RWPE1 (cell line): ENCODE data around the gene PLEKHG4B.
A peak's percentile ranks its signal among the peaks of the same experiment; 100 is the strongest.

Experiments used
- CTCF ChIA-PET: fragments of 350-600 bp; sonication (Branson Sonifier 250); formaldehyde crosslinking; extraction: SDS; loops from one replicate; lab custom pipeline; 2021; lab: Yijun Ruan, JAX
- POLR2A ChIA-PET: fragments of 400-600 bp; formaldehyde crosslinking; extraction: SDS; loops from one replicate; lab custom pipeline; 2020; ENCODE audit warnings: antibody characterized with exemption; ENCODE audit not compliant: low non-redundant PET; lab: Yijun Ruan, JAX
- DNase-seq: peaks from one replicate; pipeline ENCODE4 v3.0.0; 2012; ENCODE audit warnings: low spot score
- H3K27ac ChIP-seq: fragments of 450-650 bp; 2 replicates; pipeline ENCODE4 v1.5.1; 2017
- TF ChIP-seq, protein P1 (sequence below): fragments of 450-650 bp; conservative IDR thresholded peaks from 2 replicates; pipeline ENCODE4 v1.5.1; 2017; ENCODE audit warnings: low read depth, mild to moderate bottlenecking

PLEKHG4B gene

DNA sequence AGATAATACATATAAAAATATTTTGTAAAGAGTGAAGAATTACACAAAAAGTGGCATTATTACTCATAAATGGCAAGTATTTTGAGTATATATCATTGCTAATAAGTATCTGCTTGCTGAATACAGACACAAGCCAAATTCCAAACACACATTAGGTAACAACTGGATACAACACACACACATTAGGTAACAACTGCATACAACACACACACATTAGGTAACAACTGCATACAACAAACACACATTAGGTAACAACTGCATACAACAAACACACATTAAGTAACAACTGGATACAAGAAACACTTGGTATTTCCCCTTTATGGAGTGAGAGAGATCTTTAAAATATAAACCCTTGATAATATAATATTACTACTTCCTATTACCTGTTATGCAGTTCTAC, 112.5 kb downstream of the PLEKHG4B start:
- TF ChIP-seq, protein P1, sequence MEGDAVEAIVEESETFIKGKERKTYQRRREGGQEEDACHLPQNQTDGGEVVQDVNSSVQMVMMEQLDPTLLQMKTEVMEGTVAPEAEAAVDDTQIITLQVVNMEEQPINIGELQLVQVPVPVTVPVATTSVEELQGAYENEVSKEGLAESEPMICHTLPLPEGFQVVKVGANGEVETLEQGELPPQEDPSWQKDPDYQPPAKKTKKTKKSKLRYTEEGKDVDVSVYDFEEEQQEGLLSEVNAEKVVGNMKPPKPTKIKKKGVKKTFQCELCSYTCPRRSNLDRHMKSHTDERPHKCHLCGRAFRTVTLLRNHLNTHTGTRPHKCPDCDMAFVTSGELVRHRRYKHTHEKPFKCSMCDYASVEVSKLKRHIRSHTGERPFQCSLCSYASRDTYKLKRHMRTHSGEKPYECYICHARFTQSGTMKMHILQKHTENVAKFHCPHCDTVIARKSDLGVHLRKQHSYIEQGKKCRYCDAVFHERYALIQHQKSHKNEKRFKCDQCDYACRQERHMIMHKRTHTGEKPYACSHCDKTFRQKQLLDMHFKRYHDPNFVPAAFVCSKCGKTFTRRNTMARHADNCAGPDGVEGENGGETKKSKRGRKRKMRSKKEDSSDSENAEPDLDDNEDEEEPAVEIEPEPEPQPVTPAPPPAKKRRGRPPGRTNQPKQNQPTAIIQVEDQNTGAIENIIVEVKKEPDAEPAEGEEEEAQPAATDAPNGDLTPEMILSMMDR, result no peak
- ChIA-PET CTCF (no interaction called here), POLR2A (no interaction called here)
- DNase-seq, result no peak
- H3K27ac ChIP-seq, result no peak overlapping the region

DNA sequence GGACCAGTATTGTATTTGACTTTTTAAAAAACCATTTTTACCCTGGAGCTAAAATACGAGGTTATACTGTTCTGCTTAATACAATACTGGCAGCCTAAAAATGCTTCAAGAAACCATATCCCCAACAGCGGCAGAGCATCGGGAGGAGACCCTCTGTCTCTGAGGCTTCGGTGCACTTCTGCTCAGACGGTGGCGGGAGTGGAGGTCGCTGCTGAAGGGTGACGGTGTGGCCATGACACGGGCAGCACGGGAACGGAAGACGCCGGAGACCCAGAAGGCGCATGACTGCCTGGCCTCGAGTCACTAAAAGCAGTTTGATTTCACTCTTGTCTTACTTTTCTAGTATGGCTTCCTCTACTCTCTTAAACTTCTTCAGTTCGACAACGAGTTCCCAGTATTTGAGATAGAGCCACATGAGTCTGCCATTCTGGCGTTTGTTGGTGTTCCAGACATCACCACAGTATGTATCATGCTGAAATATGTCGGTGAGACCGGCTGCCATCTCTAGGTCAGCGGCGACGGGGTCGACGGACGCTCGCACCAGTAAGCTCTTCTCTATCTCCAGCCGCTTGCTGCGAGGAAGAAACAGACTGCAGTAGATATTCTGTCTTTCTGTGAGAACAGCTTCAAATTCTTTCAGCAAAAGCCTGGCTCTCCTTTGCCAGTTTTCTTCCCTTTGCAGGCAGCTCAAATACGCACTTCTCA, 113.2 kb downstream of the PLEKHG4B start:
- POLR2A ChIA-PET, result no interaction called here
- TF ChIP-seq, protein P1, result no peak
- H3K27ac ChIP-seq, result peak overlapping the region; percentile 12; the same call in 1 of the 2 replicates
- CTCF ChIA-PET, result no interaction called here
- no peak for DNase-seq

DNA sequence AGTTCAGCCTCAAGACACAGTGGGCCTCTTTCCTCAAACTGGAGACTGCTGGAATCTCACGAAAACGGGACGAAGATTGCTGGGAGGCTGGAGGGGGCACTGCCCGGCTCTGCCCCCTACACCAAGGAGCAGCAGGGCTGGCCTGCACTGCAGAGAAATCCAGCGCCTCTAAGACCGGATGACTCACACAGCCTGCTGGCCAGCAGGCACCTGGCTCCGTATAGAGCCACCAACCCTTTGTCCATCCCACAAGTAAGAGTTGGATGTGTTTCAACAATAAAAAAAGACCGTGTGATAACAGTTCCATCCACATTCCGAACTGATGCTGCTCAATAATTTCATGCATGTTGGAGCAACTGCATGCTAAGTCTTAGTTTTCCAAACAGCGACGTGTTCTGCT, 114.4 kb downstream of the PLEKHG4B start:
- TF ChIP-seq, protein P1, result no peak
- DNase-seq, result no peak
- no peak overlapping the region for H3K27ac ChIP-seq
- CTCF ChIA-PET, result no interaction called here
- POLR2A ChIA-PET, result no interaction called here

DNA sequence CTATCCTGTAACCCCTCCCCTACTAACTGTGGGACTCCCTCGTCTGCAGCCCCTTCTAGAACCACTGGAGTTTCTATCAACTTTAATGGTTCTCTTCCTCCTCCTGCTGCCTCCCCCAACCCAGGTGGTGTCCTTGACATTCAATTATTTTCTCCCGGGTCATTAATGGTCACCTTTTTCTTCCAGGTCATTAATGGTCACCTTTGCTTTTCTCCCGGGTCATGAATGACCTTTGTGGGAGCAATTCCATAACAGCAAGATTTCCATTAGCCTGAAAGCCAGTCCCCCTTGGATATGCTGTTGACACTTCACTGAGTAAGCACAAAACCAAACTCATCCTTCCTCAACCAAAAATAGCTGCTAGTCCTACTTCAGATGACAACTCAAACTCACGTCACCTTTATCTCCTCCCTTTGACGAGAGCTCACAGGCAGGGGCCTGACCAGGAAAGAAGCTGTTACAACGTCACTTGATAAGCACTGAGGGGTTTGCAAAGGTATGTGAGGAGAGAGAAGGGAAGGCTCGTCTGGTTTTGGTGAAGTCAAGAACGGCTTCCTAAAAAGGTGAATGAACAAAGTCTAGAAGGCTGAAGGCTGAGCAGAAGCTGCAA, 115.1 kb downstream of the PLEKHG4B start:
- TF ChIP-seq, protein P1, result no peak
- DNase-seq, result no peak
- H3K27ac ChIP-seq, result no peak overlapping the region
- ChIA-PET POLR2A (no interaction called here), CTCF (no interaction called here)

DNA sequence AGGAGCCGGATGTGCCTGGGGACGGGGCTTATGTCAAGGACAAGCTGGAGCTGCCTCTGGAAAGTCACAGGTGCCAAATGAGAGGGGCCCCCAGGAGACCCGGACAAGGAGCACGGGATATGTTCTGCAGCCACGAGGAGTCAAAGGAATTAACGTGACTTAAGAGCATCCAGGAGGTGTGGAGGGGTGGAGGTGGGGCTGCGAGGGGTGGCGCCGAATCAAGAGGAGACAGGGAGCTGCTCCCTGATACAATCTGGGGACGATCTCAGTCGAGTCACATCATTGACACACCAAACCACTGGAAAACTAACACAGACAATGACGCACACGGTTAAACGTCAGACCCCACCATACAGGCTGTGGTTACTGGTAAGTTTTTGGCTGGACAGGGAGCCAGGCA, 115.6 kb downstream of the PLEKHG4B start:
- no peak for DNase-seq
- CTCF ChIA-PET, result no interaction called here
- no peak overlapping the region for H3K27ac ChIP-seq
- POLR2A ChIA-PET, result no interaction called here
- TF ChIP-seq, protein P1, result no peak

DNA sequence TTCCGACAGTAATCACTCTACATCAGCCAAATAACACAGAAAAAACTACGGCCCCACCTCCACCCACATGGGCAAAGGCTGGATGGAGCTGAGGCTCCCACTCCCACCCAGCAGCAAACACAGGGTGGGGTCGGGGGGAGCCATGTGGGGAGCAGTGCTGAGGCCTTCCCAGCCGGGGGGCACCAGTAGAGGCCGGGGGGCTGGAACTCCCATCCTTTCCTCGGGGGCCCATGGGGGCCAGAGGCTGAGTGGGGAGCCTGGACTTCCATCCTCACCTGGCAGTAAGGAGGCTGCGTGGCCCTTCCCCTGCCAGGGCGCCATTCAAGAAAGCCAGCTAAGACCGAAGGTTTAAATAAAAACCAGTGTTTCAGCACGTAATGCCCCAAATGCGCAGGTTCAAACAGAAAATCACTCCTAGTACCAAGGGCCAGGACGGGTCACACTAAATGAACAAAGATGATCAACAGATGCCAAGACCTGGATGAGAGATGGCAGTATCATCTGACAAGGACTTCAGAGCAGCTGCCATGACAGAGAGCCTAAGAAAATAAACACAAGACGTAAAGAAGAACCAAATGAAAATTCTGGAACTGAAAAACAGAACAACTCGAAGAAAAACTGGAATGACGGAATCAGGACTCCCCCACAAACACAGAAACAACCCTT, 116.6 kb downstream of the PLEKHG4B start:
- no peak overlapping the region for H3K27ac ChIP-seq
- ChIA-PET CTCF (no interaction called here), POLR2A (no interaction called here)
- TF ChIP-seq, protein P1, result no peak
- DNase-seq, result no peak
